Stimulated activated CD4-positive, alpha-beta T cell treated with anti-CD3 and anti-CD28 coated beads, Interleukin-4, amount 100 ng/mL, for 1 hour (primary cell): Measurements from ENCODE around the gene OCEL1.
"Not testable (repeated sequence)": the region's sequence is repeated elsewhere in the genome, so short reads cannot be mapped to it uniquely, and the experiment has no call there.

Experiments used
- DNase-seq: peaks from one replicate; pipeline ENCODE4 v3.0.0-alpha.2; 2020

Gene OCEL1

GRCh38 chr19:17226002-17226933, at the start of gene OCEL1:
Gene OCEL1, plus strand, starts transcription at chr19:17226226. Its CDS starts 22 bp downstream, at chr19:17226248.
- DNase-seq, result peak; percentile 98

- no peak for DNase-seq
Observed at GRCh38 chr19:17178291-17178690, 47.7 kb upstream of the OCEL1 start.

GRCh38 chr19:17180997-17181702, 44.9 kb upstream of the OCEL1 start:
- DNase-seq, result no peak

- peak; percentile 24 for DNase-seq
Observed at GRCh38 chr19:17183271-17183761, 42.7 kb upstream of the OCEL1 start.

- no peak for DNase-seq
Observed at GRCh38 chr19:17183858-17184321, 42.1 kb upstream of the OCEL1 start.

- peak; percentile 35 for DNase-seq
Observed at GRCh38 chr19:17184371-17184841, 41.6 kb upstream of the OCEL1 start.

GRCh38 chr19:17185590-17185989, 40.4 kb upstream of the OCEL1 start:
- DNase-seq, result no peak

GRCh38 chr19:17191736-17192135, 34.3 kb upstream of the OCEL1 start:
- DNase-seq, result not testable (repeated sequence)

GRCh38 chr19:17192751-17193150, 33.3 kb upstream of the OCEL1 start:
- DNase-seq, result no peak

- DNase-seq, result no peak
Observed at GRCh38 chr19:17194608-17195007, 31.4 kb upstream of the OCEL1 start.

GRCh38 chr19:17195106-17195505, 30.9 kb upstream of the OCEL1 start:
- no peak for DNase-seq

GRCh38 chr19:17196610-17197009, 29.4 kb upstream of the OCEL1 start:
- no peak for DNase-seq

- DNase-seq, result no peak
Observed at GRCh38 chr19:17197666-17198065, 28.4 kb upstream of the OCEL1 start.

- DNase-seq, result no peak
Observed at GRCh38 chr19:17200408-17201079, 25.5 kb upstream of the OCEL1 start.

GRCh38 chr19:17202249-17202648, 23.8 kb upstream of the OCEL1 start:
- DNase-seq, result peak; percentile 27

- DNase-seq, result no peak
Observed at GRCh38 chr19:17202713-17203112, 23.3 kb upstream of the OCEL1 start.

- DNase-seq, result peak; percentile 65
Observed at GRCh38 chr19:17205237-17206140, 20.5 kb upstream of the OCEL1 start.

- no peak for DNase-seq
Observed at GRCh38 chr19:17206736-17207581, 19.1 kb upstream of the OCEL1 start.

- peak; percentile 44 for DNase-seq
Observed at GRCh38 chr19:17209126-17210036, 16.6 kb upstream of the OCEL1 start.

- no peak for DNase-seq
Observed at GRCh38 chr19:17210296-17210695, 15.7 kb upstream of the OCEL1 start.
